Right kidney (tissue), 1 donor: ENCODE measurements around the gene WDFY4.

Experiments used
- DNase-seq: peaks from one replicate; pipeline ENCODE4 v3.0.0-alpha.2; 2016

The WDFY4 gene

GRCh38 chr10:48947690-48948469 is 263.2 kb downstream of the WDFY4 start:
- DNase-seq = no peak

DNA sequence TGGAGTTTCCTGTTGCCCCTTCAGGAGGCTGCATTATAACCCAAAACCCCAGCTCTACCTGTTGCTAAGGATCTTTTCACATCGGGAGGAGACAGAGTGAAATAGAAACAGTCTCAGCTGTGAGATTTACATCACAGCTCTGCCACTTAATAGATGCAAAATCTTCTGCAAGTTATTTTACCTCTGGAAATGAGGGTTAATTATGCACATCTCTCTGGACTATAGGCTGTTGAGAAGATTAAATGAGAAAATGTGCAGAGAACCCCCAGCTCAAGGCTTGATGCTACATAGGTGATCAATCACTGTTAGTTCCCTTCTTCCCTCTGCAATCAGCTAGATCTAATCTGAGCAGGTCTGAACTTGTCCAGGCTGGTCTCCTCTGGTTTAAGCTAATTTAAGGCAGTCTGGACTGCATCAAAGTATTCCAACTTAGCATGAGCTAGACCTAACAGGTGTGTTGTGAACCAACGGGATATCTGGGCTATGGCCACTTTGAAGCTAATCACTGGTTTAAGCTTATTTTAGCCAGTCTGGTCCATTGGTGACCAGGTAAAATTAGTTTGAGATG is 263.9 kb downstream of the WDFY4 start:
- no peak for DNase-seq

- DNase-seq = no peak
These were observed 267.0 kb downstream of the WDFY4 start for GRCh38 chr10:48951707-48952106.

- no peak for DNase-seq
These were observed 272.9 kb downstream of the WDFY4 start for GRCh38 chr10:48957361-48958151.

DNA sequence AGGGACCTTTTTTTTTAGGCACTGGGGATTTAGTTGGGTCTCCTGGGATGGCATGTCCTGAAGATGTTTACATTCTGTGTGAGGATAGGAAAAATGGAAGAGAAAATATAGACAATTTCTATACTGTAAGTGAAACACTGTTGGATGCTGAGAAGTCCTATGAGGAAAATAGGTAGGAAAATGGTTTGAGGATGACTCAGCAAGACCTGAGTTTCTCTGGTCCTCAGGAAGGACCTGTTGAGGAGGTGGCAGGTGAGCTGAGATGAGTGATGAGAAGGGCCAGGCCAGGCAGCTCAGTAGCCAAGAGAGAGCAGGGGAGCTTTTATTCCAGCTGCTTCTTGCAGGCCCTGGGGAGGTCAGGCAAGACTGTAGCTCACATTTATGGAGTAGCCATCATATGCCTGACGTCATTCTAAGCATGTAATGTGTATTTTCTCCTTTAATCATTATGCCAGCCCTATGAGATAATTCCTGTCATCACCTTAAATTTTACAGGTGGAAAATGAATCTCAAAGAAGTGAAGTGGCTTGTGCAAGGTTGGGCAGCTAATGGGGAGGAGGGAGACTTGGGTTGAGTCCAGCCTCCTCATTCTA is 274.0 kb downstream of the WDFY4 start:
- no peak for DNase-seq

DNA sequence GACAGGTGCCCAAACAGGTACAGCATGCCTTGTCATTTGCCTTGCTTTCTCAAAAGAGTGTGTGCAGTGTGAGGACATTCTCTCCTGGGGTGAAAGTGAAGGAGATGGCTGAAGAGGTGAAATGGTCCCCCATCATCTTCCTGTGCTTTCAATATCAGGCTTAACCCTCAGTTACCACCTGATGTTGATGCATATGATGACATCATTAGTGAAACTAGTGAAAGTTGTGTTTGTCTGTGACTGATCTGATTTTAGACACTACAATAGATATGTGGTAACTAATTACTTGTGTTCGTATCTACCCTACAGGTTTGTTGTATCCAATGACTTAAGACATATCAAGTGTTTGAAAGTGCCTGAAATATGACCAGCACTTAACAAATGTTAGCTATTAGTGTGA is 279.4 kb downstream of the WDFY4 start:
- DNase-seq = no peak

- no peak for DNase-seq
These were observed 280.8 kb downstream of the WDFY4 start for GRCh38 chr10:48965460-48965859.

- DNase-seq = no peak
These were observed 283.4 kb downstream of the WDFY4 start for GRCh38 chr10:48968036-48968435.

GRCh38 chr10:48970046-48970445 is 285.4 kb downstream of the WDFY4 start:
- no peak for DNase-seq

- no peak for DNase-seq
These were observed 286.0 kb downstream of the WDFY4 start for GRCh38 chr10:48970654-48971053.

GRCh38 chr10:48973065-48973464 is 288.4 kb downstream of the WDFY4 start:
- DNase-seq = no peak

GRCh38 chr10:48974510-48975156 is 290.0 kb downstream of the WDFY4 start:
- DNase-seq = no peak

DNA sequence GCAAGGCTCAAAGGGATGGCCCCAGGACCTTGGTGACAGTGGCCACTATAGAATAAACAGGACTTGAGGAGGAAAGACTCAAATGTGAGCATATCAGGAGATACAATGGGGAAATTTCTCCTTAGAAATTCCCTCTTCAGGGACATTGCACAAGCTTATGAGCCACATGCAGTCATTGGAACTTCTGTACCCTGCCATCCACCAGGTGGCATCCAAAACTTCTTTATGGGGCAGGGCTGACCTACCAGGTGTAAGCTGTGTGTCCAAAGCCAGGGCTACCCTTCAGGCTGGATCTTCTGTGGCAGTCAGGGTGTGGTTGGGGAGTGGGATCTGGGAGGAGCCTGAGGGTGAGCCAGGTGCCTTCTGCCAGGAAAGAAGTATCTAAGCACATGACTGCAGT is 291.5 kb downstream of the WDFY4 start:
- no peak for DNase-seq

GRCh38 chr10:48978318-48978717 is 293.6 kb downstream of the WDFY4 start:
- no peak for DNase-seq

DNA sequence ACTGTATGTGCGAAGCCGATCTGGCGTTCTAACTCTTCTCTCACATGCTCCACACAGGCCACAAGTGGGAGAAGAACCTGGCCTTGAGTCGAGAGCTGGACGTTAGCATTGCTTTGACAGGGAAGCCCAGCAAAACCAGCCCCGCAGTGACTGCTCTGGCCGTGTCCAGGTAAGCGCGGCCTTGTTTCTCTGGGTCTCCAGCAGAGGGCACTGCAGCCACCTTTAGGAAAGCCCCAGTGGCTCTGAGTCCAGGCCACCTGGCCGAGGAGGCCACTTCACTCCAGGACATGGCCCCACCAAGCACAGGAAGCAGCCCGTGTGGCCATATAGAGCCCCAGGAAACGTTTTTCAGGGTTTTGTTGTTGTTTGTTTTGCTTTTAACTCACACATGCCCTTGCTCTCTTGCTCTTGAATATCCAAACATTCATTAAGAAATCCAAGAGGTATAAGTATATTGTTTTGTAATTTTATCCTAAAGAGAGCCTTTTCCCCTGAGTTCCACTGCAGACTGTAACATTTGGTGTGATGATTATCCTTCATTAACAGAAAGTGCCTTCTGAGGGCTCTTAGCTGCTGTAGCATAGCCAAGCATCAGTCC is 296.7 kb downstream of the WDFY4 start:
- DNase-seq = peak; percentile 49

- no peak for DNase-seq
These were observed 297.9 kb downstream of the WDFY4 start for GRCh38 chr10:48982584-48982983.

- no peak for DNase-seq
These were observed 299.1 kb downstream of the WDFY4 start for GRCh38 chr10:48983648-48984351.

GRCh38 chr10:48985621-48986158 is 301.0 kb downstream of the WDFY4 start:
- DNase-seq = no peak

DNA sequence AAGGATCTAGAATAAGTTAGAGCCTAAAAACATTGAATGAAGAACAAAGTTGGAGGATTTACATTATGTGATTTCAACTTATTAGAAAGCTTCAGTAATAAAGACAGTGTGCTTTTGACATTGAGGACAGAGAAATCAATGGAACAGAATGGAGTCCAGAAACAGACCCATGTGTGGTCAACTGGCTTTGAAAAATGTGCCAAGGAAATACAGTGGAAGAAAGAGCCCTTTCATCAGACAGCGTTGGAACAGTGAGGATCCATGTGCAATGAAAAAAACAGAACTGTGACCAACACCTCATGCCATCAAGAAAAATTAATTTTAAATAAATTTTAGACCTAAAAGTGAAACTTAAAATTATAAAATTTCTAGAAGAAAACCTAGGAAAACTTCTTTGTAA is 305.6 kb downstream of the WDFY4 start:
- no peak for DNase-seq

DNA sequence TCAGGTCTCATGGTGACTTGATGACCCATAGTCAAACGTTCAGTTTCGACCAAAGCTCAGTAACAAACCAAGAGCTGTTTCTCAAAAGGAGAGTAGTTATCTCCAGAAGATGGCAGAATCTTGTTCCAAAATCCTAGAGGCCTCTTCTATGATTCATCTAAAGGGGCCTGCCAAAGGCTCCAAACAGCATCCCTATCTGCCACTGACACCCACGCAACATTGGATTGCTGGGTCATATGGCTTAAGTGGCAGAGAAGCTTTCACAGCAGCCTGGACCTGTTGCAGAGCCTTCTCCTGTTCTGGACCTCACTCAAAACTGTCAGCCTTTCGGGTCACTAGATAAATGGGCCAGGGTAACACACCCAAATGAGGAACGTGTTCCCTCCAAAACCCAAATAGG is 309.0 kb downstream of the WDFY4 start:
- no peak for DNase-seq

DNA sequence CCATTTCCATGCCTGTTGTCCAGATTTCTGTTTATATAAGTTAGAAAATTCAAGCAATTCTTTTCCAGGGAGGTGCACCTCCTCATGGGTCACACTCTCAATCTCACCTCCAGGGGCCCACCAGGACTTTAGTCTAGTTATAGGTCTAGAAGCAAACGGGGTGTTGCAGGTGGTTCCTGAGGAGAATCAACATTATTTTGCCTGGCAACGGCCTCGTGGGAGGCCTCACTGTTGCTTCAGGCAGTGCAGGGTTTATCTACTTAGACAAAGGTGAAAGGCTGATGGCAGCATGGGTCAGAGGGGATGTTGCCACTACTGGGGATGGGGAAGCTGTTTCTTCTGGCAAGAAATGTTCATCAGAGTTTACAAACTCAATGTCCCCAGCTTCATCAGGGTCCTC is 311.7 kb downstream of the WDFY4 start:
- DNase-seq = no peak
